Measurements from ENCODE around the gene DYSF. TPM values are rescaled to one million over a fixed set of nuclear protein-coding genes. Genes with fewer than 3 reads are reported as not detected.

Gene DYSF
- total RNA-seq, 1 donor from 2014 or later: 11.1 TPM

DNA sequence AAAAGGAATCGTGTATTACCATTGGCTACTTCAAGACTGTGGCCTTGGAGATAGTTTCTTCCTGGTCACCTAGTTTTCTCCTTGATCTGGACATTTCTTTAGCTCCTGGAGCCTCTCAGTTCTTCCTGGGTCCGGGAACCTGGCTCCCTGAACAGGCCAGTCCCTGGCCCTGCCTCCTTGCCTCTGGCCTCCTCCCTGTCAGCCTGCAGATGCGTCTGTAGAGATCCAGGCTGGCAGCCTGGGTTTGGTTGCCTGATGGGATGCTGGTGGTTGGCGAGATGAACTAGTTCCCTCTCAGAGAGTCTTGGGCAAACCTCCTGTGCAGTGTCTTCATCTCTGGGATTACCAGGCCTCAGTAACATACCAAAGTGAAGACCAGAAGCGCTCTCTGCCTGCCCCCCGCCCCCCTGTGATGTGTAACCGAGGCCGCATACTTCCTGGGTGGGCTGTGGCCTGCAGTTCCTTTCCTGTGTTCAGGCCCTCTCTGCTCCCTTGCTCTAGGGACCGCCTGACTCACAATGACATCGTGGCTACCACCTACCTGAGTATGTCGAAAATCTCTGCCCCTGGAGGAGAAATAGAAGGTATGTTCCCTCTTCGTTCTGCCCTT, 85.4 kb downstream of the DYSF start:
- no peak overlapping the region for H3K27ac Mint-ChIP-seq (ENCODE audit: unreplicated experiment)
- no peak for TF ChIP-seq CTCF (IDR thresholded peaks at IDR 0.05; ENCODE audit: partially characterized antibody, unreplicated experiment)
- H3K9me3 Mint-ChIP-seq (ENCODE audit: unreplicated experiment): peaks cover 2% of the 10 kb centered on the region
- peaks cover 6% of the 10 kb centered on the region for H3K36me3 Mint-ChIP-seq (ENCODE audit: unreplicated experiment)
- H3K4me1 Mint-ChIP-seq (ENCODE audit: low read depth, unreplicated experiment): peaks cover 2% of the 10 kb centered on the region
- peaks cover 2% of the 10 kb centered on the region for H3K27me3 Mint-ChIP-seq (ENCODE audit: unreplicated experiment)
- H3K4me3 Mint-ChIP-seq (ENCODE audit: unreplicated experiment): no peak overlapping the region
- DNase-seq: no peak

GRCh38 chr2:71540818-71541217, 87.5 kb downstream of the DYSF start:
- Mint-ChIP-seq H3K4me1 (ENCODE audit: low read depth, unreplicated experiment) (peaks cover 2% of the 10 kb centered on the region), H3K27ac (ENCODE audit: unreplicated experiment) (no peak overlapping the region), H3K4me3 (ENCODE audit: unreplicated experiment) (no peak overlapping the region), H3K9me3 (ENCODE audit: unreplicated experiment) (peaks cover 2% of the 10 kb centered on the region), H3K36me3 (ENCODE audit: unreplicated experiment) (peaks cover 12% of the 10 kb centered on the region), H3K27me3 (ENCODE audit: unreplicated experiment) (peaks cover 2% of the 10 kb centered on the region)
- no peak for TF ChIP-seq CTCF (IDR thresholded peaks at IDR 0.05; ENCODE audit: partially characterized antibody, unreplicated experiment)
- DNase-seq: no peak

GRCh38 chr2:71544919-71545571, 91.7 kb downstream of the DYSF start:
- Mint-ChIP-seq H3K4me1 (ENCODE audit: low read depth, unreplicated experiment) (peaks cover 11% of the 10 kb centered on the region), H3K9me3 (ENCODE audit: unreplicated experiment) (peaks cover 6% of the 10 kb centered on the region), H3K27me3 (ENCODE audit: unreplicated experiment) (no peaks in the 10 kb centered on the region), H3K27ac (ENCODE audit: unreplicated experiment) (no peak overlapping the region), H3K36me3 (ENCODE audit: unreplicated experiment) (peaks cover 20% of the 10 kb centered on the region), H3K4me3 (ENCODE audit: unreplicated experiment) (no peak overlapping the region)
- TF ChIP-seq CTCF (IDR thresholded peaks at IDR 0.05; ENCODE audit: partially characterized antibody, unreplicated experiment): no peak
- DNase-seq: no peak

DNA sequence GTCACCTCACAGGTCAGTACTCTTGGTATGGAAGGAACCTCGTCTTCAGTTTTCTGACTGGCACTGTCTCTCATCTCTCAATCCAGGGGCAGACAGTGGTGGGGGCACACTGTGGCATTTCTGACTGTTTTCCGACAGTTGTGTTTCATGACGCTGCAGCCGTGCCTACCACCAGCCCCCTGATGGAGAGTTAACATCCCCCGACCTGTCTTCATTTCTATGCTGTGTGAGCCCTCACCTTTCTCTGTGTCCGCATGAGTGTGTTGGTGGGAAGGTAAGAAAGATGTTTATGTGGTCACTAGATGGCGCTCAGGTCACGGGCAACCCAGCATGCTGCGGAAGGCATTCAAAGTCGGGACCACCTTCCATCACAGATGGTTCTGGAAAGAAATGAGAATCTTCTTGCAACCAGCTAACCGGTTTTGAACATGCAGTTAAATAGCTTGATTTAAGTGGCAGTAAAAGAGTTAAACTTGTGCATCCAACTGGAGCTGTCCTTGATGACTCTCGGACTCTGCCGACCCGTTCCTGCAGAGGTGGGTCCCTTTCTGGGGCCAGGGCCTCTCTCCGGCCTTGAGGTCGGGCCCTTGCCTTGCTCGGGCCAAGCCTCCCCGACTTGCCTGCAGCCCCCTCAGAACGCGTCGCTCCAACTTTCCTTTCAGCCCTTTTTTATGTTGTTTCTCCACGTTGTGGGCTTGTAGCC, 92.4 kb downstream of the DYSF start:
- peak; percentile 75 for TF ChIP-seq CTCF (IDR thresholded peaks at IDR 0.05; ENCODE audit: partially characterized antibody, unreplicated experiment)
- H3K4me1 Mint-ChIP-seq (ENCODE audit: low read depth, unreplicated experiment): peaks cover 15% of the 10 kb centered on the region
- H3K4me3 Mint-ChIP-seq (ENCODE audit: unreplicated experiment): no peak overlapping the region
- H3K27me3 Mint-ChIP-seq (ENCODE audit: unreplicated experiment): no peaks in the 10 kb centered on the region
- peak; percentile 68 for DNase-seq
- H3K36me3 Mint-ChIP-seq (ENCODE audit: unreplicated experiment): peaks cover 22% of the 10 kb centered on the region
- H3K27ac Mint-ChIP-seq (ENCODE audit: unreplicated experiment): no peak overlapping the region
- H3K9me3 Mint-ChIP-seq (ENCODE audit: unreplicated experiment): peaks cover 6% of the 10 kb centered on the region

- Mint-ChIP-seq H3K9me3 (ENCODE audit: unreplicated experiment) (peaks cover 7% of the 10 kb centered on the region), H3K4me3 (ENCODE audit: unreplicated experiment) (no peak overlapping the region), H3K27ac (ENCODE audit: unreplicated experiment) (no peak overlapping the region), H3K36me3 (ENCODE audit: unreplicated experiment) (peaks cover 18% of the 10 kb centered on the region), H3K4me1 (ENCODE audit: low read depth, unreplicated experiment) (peaks cover 17% of the 10 kb centered on the region), H3K27me3 (ENCODE audit: unreplicated experiment) (no peaks in the 10 kb centered on the region)
- TF ChIP-seq CTCF (IDR thresholded peaks at IDR 0.05; ENCODE audit: partially characterized antibody, unreplicated experiment): no peak
- no peak for DNase-seq
Observed at GRCh38 chr2:71546275-71546638, 92.9 kb downstream of the DYSF start.
